ENCODE measurements around the gene CSTF2.

CSTF2 gene

DNA sequence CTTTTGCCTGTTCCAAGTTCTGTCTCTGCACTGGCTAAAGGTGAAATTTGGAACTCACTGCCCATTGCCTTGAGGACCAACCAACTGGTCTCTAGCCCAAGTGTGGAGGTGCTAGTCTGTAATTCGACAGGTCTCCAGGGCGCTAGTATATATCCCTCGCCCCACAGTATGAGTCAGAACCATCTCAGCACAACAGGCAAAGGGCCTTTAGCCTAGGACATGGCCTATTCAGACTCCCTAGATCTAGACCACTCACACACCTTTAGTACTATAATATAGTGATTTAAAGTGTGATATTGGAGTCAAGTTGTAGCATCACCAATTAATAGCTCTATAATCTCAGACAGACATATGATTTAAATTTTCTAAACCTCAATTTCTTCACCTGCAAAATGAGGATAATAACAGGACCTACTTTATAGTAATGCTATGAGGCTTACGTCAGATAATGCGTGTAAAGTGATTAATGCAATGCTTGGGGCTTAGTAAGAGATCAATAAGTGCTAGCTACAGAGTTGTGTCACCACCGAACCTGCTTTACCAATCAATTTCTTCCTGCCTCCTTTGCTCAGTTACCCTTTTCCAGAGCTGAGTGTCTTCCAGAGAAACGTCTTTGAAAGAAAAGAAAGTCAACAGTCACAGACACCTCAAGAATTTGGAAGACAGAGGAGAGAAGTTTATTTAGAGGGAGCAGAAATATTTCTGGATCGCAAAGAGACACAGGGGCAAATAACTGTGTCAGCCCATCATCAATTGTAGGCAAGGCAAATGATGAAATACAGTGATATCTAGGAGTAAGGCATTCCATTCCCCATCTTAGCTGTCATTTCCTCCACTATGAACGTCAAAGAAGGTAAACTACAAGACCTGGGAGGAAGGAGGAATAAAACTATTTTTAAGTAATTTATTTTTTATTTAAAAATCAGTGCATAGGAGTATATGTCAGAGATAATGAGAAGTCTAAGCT is 51.7 kb downstream of the CSTF2 start:
- peak; percentile 10 for DNase-seq (ENCODE audit: low spot score)

DNA sequence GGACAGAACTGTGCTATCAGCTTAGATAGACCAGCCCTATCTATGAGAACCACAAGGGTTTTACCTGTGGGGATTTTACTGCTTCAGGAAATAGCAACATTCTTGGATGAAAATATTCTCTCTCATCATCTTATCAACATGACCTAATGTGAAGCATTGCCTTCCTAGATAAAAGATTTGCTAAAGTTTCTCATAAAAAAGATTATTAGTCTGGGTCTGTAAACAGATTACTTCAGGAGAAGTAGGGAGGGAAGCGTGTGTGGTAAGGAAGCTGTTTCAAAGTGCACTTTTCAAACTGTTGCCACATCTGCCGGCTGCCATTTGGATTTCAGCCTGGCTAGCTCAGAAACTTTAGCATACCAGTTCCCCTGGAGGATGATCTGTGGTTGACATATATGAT is 54.1 kb downstream of the CSTF2 start, which contains the start of gene NOX1:
Gene NOX1 (minus strand): TSS at position 35 of the 400 bp plus-strand sequence. CDS start 220 bp downstream, outside the sequence.
- DNase-seq (ENCODE audit: low spot score): no peak

DNA sequence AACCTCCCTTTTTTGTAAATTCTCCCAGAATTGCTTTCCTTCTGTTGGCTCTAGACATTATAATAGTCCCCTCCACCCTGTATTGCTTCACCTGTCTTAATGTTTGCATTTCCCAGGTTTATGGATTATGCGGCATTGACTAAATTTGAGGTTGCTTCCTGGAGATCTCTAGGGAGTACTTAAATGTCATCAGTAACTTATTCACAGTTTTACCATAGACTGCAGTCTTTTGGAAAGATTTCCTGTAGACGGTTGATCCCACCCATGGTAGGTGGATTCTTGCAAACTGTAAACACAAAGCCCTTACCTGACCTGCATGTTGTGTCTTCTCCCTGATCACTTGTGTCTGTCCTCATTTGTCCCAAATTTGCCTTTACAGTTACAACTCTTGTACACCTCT is 60.2 kb downstream of the CSTF2 start:
- DNase-seq (ENCODE audit: low spot score): no peak

DNA sequence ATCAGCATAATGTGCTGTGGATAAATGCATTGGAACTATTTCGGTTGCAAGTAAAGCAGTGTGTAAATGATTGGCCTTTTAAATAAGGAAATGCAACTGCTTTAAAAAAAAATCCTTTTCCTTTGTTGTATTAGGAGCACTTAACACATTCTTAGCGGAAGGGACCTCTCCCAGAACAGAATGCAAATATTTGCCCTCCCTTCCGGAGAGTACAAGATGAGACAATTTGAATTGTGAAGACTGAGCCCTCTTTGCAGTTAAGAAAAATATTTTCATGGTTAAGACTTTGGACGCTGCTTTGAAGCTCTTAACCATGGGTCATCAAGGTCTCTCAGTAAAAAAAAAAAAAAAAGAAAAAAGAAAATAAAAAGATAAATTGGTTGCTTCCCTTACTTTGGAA is 63.5 kb downstream of the CSTF2 start:
- DNase-seq (ENCODE audit: low spot score): no peak

Data from hepatic stellate cell (primary cell).